AML-193 (cell line): ENCODE results near the gene KIAA1210.

Experiments
- DNase-seq, 2 experiments: peaks; one replicate each; lab custom pipeline; 2025; lab: John Stamatoyannopoulos, UW

The KIAA1210 gene

DNA sequence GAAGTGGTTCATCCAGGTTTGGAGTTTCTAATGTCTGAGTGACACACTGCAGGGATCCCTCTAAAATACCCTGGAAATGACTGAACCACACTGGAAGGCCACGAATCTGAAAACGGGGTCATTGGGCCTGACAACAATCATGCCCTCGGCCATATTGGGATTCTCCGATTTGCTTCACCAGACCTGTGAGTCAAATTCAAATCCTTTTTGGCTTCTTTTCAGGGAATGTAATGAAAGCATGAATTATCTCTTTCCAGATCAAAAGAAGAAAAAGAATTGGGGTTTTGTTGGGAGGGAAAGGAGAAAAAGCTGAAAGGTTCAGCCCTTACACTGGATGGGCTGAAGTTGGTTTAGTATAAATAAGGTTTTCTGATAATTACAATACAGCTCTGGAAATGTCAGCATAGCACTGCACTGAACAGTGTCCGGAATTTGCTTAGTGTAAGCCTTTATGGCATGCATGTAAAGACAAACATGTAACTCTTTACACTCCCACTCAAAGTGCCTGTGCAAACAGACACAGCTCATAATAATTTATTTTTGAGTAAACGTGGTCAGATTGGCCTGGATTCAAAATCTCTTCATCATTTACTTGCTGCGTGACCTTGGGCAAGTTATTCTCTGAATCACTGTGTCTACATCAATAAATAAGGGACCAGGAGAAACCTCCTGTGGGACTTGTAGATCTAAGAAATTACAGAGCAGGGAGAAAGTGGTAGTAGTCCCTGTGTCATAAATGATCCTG, 33.4 kb downstream of the KIAA1210 start:
- no peak for DNase-seq

DNA sequence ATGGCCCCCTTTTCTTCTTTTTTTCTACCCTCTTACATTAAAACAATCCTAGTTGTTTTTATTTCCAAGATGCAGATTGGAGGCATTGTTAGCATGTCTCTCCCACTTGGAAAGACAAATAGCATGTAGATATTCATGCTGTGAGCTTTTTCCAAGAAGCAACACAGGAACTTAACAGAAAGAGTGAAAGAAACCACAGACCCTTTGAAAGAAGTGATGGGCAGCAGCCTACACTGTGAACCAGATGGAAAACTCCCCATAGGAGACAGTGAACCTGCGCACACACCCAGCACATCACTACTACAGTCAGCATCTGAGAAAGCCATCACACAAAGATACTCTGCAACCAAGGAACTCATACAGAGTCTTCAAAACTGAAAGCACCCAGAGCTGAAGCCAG, 37.0 kb downstream of the KIAA1210 start:
- DNase-seq, result no peak

DNA sequence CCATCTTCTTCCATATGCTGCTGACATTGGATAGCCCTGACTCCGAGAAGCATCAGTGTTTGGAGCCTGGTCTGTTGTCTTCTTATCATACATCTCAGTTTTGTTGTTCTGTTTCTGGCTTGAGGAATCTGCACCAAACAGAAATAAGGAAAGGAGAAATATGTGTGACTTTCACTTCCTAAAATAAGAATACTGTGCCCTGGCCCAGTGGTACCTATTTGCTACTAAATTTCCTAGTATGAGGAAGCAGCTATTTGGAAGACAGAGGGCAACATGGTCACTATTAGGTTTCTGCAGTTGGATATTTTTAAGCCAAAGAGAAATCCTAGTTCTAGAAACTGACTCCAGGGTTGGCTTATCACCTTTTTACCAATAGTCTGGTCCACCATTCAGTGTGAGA, 38.0 kb downstream of the KIAA1210 start:
- DNase-seq, result no peak

DNA sequence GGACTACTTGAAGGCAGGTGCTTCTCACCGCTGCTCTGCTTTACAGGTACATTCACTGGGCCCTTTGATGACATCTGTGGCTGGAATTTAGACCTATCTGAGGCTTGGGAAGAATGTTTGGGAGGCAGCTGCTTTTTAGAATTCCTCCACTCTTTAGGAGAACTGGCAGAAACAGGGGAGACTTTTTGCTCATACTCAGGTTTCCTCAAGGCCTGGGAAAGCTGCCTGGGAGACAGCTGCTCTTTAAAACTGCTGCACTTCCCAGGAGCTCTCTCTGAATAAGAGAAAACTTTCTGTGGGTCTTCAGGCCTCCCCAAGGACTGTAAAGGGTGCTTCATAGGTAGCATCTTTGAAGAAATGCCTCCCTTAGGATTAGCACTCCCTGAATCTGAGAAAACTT, 40.5 kb downstream of the KIAA1210 start:
- no peak for DNase-seq

DNA sequence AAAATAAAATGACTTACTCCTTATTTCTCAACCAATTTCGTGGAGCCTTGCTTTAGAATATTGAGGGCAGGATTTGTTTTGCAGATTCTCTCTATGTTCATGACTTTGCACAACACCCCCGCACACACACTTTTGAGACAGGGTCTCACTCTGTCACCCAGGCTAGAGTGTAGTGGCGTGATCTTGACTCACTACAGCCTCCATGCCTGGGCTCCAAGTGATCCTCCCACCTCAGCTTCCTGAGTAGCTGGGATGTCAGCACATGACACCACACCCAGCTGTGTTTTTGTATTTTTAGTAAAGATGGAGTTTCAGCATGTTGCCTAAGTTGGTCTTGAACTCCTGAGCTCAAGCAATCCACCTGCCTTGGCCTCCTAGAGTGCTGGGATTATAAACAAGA, 42.8 kb downstream of the KIAA1210 start:
- no peak for DNase-seq

DNA sequence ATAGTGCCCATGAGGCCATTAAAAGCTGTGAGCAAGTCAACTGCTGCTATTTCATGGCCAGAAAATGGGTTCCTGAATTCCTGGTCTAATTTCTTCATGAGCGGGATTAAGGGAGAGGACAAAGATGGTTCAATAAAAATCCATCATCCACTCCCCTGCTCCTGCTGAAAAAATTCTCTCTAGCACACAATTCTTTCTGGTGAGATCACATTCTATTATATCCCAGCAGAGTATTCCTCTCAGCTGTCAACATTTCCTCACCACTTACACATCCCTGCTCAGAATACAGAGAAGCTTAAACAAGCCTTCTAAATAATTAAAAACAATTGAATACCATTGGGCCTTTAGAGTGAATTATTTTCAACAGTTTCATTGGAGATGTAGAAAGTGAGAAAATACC, 45.3 kb downstream of the KIAA1210 start:
- no peak for DNase-seq

DNA sequence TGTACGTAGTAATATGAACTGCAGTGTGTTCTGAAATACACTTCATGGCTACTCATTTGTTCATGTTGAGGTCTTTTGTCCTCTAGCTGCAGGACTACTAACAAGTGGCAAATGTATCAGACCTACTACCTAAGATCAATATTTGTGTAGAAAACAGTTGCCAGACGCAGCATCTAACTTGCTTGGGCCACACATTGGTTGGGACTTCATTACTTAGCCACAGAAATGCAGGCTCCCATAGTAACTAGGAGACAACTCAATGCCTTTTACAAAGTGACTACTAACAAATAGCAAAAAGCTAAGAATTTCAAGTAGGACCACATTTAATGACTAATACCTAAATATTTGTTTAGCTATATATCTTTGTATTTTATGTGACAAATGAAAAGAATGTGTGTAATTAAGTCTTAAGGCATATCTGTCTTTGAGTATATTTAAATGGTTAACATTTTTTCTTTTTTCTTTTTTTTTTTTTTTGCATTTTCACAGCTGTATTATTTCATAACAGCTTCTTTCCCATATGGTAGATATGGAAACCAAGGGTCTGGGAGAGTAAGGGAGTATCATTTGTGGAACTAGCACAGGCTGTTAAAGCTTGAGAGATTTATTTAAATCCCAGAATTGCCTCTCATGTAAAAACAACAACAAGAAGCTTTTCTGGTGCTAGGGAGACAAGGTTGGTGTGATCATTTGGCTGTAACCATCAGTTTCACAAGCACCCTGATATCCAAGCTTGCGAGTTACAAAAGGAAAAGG, 52.2 kb downstream of the KIAA1210 start:
- no peak for DNase-seq

DNA sequence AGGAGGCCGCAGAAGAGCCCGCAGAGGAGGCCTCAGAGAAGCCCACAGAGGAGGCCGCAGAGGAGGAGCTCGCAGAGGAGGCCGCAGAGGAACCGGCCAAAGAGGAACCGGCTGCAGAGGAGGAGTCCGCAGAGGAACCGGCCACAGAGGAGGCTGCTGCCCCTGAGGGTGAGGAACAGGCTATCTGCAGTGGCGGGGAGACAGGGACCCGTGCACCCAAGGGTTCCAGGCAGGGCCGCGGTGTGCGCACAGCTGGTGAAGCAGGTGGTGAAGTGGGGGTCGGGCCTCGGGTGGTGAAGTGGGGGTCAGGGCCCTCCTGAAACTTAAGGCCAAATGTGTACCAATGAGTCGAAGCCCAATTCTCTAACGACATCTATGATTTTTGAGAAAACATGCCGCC, 53.7 kb downstream of the KIAA1210 start:
- no peak for DNase-seq

DNA sequence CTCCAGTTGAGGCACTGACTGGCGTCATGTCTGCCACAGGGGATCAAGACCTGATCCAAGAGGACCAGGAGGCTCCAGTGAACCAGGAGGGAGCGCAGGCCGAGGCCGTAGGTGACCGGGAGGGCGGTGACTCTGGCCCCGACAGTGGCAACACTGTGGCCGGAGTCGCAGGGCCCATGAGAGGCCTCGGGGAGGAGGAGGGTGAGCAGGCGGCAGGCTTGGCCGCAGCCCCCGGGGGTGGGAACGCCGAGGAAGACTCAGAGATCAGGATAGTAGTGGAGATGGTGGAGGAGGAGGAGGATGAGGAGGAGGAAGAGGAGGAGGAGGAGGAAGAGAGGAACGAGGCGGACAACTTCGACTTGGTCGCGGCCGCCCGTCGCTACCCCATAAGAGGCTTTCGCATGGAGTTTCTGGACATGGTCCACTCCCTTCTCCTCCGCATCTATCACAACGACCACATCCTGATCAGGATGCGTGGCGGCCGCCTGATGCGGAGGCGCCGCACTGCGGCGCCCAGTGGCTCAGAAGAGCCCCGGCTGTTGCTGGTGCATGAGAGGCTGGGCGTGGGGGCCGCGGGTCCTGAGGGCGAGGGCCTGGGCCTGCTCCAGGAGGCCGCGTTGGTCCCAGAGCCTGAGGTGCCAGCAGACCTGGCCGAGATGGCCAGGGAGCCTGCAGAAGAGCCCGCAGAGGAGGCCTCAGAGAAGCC, 54.3 kb downstream of the KIAA1210 start:
- DNase-seq, result no peak

DNA sequence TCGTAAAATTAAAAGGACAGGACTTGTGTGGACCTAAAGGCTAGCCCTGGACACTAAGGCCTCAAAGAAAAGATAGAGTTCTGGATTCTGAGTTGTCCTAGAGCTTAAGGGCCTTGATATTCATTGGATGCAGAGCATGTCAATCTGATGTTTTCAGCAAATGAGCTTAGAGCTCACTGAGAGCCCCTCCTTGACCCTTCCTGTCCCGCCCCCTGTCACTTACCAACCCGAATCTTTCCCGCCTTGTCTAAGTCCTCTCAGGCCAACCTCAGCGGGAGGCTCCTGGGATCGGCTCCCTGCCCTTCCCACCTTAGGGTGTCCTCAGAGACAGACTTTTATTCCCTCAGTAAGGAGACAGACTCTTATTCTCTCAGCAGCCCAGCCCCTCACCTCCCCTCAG, 54.9 kb downstream of the KIAA1210 start, which contains the start of gene CT47C1:
CT47C1 (plus strand) TSS at position 250 of the 400 bp plus-strand sequence. CDS start 233 bp downstream, outside the sequence.
- DNase-seq, result no peak

DNA sequence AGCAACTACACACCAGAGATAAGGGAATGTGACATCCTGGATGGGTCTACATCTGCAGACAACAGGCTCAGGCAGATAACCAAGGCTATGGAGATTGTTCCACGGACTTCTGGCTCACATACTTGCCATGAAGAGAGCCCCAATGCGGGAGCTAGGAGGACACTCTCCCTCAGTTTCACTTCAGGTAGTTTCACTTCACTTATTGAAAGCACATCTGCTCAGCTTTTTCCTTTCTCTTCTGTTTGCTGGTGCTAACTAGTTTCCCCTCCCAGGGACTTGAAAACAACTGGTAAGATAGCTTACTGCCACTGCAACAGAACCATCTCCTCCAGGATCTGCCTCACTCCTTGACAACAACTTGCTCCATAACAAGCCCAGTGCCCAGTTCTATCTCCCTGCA, 56.2 kb downstream of the KIAA1210 start:
- DNase-seq, result no peak

DNA sequence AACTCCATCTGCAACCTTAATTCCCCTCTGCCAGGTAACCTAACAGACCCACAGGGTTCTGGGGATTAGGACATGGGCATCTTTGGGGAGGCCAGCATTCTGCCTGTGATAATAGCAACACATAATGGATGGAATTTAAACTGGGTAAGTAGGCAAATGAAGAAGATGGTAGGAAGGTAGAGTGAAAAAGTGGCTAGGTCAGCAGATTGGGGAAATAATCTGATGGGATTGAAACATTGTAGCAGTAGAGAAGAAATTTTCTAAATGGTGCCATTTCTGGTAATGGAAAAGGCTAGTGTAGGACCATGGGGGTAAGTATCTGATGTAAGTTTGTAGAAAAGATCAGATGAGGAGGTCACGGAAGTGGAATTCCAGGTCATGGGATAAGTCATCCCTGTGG, 57.9 kb downstream of the KIAA1210 start:
- DNase-seq, result no peak

DNA sequence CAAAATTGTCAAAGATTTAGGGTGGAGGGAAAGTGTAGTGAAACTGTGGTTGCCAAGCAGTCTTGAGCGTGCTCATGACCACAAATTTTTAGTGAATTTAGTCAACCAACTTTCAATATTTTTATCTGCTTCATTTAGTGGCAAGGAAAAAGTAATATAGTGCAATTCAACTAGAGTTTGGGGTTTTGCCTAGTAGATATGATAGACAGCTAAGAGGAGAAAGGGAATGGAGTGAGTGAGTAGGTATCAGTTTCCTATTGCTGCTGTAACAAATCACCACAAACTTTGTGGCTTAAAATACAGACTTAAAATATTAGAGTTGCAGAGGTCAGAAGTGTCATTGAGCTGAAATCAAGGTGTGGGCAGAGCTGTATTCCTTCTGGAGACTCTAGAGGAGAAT, 58.5 kb downstream of the KIAA1210 start:
- DNase-seq, result no peak

DNA sequence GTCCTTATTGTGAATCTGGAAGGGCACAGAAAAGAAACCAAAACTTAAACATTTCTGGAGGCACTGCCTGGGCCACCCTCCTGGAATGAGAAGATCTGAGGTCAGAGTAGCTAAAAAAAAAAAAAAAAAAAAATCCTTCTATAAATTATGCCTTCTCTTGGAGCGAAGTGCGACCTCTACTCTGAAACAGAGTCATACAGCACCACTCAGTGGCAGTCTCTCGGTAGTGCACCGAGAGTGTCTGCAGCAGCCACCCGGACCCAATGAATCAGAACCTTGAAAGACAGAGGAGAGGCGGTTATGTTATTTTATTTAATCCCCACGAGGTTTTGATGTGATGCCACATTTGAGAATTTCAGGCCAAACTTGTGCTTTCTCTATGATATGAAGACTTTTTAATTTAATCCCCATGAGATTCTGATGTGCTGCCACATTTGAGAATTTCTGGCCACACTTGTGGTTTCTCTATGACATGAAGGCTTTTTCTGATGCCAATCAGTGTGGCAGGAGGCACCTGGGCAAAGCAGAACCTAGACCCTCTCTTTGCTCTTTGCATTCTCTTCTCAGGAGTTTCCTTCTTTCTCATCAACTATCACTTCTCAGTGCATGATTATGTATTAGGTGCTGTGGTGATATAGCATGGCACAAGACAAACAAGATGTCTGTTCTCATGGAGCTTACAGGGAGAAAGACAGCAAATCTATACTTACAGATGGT, 60.4 kb downstream of the KIAA1210 start:
- DNase-seq, result peak in 1 of 2 experiments; percentile 4

DNA sequence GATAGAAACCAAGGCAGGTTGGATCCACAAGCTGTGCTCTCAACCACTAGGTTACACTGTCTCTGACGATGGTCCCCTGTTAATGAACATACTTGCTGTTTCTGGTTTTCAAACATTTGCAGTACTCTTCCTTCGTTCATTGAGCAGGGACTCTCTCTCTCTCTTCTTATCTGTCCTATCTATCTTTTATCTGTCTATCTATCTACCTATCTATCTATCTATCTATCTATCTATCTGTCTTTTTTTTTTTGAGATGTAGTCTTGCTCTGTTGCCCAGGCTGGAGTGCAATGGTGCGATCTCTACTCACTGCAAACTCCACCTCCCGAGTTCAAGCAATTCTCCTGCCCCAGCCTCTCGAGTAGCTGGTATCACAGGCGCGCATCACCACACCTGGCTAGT, 64.2 kb downstream of the KIAA1210 start:
- DNase-seq, result no peak

DNA sequence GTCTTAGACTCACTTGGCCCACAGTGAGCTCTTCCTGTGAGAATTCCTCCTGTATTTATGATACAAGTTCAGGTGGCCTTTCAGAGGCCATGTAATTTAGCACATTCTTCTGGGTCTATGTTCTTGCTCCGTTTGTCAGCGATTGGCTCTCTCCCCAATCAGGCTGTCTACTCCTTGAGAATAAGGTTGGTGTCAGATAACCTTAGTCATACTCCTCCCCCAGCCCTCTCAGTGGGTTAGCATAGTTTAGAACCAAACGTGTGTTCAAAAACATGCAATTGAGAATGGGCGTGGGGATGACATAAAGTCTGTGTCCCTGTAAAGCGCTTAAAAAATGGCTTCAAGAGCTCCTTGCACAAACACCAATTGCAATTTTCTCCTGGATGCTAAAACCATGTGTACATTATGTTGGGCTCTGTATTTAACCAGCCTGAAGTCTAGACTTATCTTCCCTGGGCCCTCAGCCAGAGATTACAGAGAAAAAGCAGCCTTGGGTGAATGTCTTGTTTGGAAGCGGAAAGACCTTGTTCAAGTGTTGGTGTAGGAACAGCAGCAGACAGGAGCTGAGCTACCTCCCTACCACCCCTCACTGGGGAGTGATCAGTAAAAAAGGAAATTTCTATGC, 64.8 kb downstream of the KIAA1210 start:
- no peak for DNase-seq

DNA sequence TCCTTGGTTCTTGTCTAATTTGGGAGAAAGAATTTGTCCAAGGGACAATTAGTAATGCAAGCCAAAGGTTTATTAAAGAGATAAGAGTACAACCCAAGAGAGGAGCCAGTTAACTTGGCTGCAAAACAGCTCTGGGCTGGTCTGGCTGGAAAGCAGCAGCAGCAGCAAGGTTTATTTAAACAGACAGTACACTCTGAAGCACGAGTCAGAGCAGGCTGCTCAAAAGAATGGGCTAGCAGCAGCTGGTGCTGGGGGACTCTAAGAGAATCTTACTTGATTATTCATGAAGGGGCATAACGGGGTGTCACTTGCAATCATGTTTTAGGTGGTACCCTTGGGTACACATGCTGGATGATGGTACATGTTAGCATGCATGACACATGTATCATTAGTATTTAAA, 71.9 kb downstream of the KIAA1210 start:
- no peak for DNase-seq

DNA sequence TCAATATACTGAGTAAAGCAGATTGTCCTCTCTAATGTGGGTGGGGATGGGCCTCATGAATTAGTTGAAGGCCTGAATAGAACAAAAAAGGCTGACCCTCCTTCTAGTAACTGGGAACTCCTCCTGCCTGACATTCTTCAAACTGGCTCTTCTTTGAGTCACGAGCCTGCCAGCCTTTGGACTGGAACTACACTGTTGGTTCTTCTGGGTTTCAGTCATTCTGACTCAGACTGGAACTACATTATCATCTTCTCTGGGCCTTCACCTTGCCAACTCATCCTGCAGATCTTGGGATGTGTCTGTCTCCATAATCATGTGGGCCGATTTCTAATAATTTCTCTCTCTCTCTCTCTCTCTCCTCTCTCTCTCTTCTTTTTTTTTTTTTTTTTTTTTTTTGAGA, 81.7 kb downstream of the KIAA1210 start:
- DNase-seq, result no peak

DNA sequence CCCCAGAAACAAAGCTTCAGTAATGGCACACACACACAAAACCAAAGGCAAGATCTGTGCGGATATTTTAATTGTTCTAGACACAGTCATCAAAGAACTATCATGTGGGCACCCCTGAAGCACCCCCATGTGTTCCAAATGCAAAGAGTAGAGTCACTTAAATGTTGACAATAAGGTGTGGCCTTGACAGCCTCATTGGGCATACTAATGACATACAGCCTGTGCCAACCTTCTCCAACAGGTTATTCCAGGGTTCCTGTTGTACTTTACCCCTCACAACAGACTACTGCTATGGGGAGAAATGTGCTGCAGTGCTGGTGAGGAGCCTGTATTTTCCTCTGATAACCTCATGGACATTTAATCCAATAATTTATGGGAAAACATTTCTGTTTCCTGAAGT, 84.6 kb downstream of the KIAA1210 start:
- DNase-seq, result no peak

DNA sequence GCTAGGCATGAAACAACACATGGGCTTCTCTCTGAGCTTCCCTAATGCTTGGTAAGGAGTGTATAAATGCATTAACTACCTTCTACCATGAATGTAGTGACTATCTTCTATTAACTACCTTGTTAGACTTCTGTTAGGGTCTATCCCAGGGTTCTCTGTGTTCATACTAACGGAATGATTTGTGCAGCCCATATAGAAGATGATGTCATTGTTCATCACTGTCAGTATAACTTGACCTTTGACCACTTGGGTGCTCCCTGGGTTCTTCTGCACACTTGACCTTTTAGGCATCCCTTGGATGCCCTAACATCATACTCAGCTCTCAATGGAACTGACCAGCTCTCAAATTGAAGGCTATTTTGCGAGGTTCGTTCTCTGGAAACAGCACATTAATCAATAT, 85.6 kb downstream of the KIAA1210 start:
- DNase-seq, result no peak

DNA sequence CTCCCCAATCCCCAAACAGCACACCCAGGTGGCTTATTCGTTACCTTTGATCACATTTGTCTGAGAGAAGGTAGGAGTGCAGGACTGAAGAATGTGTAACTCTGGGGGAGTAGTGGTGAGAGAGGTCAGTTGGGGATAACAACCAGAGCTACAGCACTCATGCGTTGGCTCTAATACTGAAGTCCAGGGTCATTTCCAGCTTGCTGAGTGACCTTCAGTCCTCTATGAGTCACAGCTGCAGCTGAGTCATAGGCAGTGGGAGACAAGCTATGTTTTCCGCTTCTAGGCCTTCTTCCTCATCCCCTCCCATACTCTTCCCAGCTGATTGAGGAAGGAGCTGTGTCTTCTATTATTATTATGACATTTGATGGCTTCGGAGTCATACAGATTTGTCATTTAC, 86.4 kb downstream of the KIAA1210 start:
- no peak for DNase-seq

DNA sequence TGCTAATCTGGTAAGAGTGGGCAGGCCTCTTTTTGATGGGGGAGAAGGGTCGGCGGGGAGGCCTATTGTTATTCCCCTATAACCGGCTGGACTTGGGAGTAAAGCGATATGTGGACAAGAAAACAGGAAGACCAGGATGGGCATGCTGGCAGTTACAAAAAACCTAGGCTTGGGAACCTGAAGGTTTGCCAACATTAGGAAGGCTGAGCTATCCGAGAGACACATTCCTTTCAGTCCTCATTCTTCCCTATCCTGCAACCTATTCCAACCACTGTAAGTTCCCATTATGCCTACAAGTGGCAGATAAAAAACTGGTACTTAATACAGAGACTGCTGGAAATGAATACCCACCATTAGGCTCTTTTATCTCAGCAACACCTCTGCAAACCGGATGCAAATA, 87.2 kb downstream of the KIAA1210 start:
- DNase-seq, result no peak
